Activated CD8-positive, alpha-beta memory T cell treated with anti-CD3 and anti-CD28 coated beads, Interleukin-2, amount 50 U/mL, for 24 hours (primary cell): ENCODE measurements around the gene TRMT61A.

ENCODE experiments used
- DNase-seq: peaks from one replicate; pipeline ENCODE4 v3.0.0-alpha.2; 2020; ENCODE audit errors: extremely low read depth

TRMT61A gene

DNA sequence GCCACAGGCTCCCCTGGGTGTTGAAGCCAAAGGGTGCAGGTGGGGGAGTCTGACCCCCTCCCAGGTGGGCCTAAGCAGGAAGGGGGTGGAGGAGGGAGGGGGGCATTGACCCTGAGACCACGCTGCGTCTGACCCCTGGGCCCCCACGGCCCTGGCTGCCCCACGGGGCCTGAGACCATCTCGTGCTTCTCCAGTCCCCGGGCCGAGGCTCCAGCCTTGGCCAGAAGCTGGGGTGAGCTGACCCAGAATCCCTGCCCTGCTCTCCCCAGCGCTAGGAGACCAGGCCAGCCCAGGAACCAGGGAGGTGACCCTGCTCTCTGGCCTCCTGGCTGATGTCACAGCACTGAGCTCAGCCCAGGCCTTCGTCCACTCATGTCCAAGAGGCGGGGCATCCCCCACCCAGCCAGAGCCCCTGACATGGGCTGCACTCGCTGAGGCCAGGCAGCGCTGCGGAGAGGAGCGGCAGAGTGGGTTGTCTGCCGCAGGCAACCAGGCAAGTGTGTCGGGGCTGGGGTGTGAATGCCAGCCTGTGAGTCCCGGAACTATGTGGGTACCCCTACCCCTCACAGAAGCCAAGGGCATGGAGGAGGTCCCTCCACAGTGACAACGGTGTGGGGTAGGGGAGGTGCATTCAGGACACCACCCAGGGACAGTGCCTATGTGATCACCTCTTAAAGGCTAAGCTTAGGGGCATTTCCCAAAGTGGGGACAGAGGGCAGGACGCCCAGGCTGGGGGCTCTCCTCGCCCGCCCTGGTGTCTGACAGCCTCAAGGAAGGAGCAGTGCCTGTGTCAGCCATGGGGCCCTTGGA, 6.3 kb downstream of the TRMT61A start:
- DNase-seq, result no peak

DNA sequence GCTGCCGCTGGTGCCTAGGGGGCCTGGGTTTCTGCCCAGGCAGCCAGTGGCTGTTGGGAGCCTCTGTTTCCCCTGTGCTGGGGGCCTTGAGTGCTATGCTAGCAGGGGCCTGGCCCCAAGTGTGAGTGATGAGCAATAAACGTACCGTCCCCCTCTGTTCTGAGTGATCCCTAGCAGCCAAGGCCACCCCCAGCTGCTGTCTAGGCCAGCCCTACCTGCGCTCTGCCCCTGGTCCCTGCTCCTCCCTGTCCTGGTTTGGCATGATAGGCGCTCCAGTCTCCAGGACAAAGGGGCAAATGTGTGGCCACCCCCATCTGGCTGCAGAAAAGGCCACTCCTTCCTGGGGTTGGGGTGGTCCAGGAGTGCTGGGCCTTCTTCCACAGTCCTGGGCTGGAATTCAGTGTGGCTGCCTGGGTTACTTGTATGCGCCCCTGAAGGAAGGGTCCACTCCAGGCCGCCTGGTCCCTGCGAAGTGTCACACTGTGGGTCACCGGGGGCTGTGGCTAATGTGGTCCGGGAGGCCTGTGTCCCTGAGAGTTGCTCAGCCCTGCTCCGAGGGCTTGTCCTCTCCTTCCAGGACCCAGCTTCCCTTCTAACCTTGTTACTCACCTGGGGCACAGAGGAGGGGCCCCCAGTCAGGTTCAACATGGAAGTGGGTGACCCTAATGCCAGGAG, 7.0 kb downstream of the TRMT61A start:
- DNase-seq, result no peak

DNA sequence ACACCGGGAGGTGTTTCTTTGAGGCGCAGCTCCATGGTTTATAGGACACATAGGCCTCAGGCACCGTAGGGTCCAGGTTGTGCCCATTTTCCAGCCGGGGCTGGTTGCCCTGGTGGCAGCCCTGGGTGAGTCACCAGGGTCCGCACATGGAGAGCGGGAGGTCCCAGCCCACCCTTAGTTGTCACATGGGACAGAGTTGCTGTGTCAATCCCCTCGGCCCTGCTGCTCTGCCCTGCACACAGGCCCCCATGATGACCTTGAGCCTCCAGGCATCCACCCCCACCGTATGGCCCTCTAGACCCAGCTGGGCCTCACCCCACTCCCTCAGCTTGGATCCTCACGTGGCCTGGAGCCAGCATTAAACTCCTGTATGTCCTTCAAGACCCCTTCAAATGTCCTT, 7.7 kb downstream of the TRMT61A start:
- DNase-seq, result no peak

DNA sequence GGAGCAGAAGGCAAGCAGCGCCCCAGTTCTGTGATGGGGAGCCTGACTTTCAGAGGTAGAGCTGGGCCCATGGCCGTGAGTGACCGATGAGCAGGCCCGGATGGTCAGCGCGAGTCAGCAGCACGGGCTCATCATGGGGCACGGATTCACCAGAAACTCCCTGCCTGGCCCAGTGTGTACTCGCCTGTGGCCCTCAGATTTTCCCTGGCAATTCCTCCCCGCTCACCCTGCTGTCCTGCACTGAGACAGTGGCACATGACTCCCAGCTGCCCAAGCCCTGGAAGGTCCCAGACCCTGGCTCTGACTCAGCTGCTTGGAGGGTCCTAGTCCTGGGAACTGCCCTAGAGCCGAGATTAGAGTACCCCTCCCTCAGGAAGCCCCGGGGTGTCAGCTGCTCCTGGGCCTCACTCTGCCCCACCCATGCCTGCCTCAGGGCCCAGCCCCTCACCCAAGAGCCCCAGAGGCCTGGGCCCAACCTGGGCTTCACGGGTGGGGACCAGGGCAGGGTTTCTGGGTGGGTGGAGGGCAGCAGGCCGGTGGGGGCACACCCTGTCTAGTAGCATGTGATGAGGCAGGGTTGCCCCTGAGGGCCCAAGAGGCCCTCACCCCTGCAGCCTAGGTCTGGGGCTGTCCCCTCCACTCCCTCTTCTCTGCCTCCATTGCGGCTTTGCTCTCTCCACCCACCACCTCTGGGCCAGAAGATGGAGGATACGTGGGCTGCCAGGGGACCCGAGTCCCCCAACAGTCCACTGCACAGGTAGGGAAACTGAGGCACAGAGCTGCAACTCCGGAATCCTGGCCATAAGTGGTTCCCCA, 8.4 kb downstream of the TRMT61A start:
- DNase-seq, result no peak

DNA sequence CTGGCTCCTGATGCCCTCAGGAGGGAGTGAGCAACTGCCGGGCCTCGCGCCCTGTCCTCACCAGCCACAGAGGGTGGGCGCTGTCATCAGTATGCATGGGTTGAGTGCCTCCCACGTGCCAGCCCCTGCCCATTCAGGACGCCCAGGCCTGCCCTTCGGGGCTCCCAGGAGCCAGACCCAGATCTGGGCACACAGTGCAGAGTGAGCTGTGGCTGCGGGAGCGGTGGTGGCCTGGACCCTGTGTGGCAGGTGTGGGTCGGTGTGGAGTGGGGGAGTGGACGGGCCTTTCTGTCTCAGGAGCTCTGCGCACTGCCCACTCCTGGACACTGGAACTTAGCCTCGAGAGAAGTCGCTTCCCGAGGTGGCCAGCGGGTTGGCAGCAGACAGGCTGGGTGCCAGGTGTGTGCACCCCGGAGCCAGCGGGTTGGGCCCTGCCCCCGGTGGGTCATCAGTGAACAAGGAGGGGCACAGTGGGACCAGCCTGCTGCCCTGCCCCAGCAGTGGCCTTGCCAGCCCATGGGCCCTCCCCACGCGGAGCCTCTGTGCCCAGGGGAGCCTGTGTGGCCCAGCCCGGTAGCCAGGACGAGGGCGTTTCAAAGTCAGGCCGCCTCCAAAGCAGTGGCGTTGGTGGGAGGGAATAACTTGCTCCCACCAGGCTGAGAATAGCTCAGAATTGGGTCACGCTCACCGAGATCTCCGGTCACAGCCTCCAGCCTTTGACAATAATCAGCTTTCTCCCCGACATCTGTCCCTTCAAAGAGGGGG, 9.5 kb downstream of the TRMT61A start:
- no peak for DNase-seq

DNA sequence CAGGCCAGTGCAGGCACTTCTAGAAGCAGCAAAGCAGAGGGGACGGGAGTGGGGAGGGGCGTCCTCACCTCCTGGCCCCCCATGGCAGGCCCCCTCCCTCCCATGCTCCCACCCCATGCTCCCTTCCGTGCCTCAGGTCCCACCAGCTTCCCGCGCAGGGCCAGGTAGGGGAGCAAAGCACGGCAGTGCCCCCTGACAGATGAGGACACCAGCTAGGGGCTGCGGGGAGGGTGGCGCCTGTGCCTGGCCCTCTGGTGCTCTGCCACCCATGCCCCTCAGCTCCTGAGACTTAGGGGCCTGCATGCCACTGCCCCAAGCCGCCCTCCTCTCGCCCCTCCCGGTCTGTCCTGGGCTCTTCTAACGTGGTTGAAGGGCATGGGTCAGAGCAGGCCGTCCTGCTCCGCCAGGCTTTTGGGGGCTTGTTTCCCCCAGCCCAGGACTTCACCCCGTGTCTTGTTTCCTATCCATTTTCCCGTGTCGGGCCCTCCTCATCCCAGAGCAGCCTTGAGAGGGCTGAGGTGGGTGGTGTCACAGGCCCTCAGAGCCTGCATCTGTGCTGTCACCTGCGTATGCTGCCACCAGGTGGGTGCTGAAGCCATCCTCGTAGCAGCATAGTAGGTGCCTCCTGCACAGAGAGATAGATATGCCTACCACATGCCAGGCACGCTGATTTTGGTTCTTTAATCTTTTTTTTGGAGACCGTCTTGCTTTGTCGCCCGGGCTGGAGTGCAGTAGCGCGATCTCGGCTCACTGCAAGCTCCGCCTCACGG, 10.2 kb downstream of the TRMT61A start:
- DNase-seq, result no peak

DNA sequence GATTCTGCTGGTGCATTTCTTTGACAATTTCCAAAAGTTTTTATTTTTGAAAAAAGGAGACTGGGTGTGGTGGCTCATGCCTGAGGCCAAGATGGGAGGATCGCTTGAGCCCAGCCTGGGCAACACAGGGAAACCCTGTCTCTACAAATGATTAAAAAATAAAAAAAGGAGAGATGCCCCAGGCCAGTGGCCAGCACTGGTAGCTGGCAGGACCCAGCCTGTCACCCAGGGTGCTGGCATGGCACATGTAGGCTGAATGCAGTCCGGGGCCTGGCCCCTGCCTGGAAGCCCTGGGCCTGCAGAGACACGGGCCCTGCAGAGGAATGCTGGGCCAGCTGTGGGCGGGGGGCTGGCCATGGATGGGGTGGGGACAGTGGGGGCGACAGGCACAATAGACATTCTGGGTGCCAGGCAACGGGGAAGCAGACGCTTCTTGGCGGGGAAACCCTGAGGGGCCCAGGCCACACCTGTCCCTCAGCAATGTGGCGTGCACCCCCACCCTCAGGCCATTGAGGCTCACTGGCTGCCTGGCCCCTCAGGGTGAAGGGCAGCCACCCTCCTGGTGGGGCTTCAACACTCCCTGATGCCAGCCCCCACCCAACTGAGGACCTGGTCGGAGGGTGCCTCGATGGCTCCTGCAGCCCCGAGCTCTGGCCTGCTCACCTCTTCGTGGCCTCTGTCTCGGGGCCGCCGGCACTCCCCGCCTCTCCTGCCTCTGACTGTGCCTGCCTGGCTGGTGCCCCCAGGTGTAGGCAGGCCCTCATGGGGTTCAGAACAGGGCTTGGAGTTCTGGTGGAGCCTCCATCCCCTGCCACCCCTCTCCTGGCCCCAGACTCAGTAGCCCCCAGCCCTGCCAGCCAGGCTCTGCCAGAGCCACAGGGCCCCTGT, 12.1 kb downstream of the TRMT61A start:
- DNase-seq, result no peak

DNA sequence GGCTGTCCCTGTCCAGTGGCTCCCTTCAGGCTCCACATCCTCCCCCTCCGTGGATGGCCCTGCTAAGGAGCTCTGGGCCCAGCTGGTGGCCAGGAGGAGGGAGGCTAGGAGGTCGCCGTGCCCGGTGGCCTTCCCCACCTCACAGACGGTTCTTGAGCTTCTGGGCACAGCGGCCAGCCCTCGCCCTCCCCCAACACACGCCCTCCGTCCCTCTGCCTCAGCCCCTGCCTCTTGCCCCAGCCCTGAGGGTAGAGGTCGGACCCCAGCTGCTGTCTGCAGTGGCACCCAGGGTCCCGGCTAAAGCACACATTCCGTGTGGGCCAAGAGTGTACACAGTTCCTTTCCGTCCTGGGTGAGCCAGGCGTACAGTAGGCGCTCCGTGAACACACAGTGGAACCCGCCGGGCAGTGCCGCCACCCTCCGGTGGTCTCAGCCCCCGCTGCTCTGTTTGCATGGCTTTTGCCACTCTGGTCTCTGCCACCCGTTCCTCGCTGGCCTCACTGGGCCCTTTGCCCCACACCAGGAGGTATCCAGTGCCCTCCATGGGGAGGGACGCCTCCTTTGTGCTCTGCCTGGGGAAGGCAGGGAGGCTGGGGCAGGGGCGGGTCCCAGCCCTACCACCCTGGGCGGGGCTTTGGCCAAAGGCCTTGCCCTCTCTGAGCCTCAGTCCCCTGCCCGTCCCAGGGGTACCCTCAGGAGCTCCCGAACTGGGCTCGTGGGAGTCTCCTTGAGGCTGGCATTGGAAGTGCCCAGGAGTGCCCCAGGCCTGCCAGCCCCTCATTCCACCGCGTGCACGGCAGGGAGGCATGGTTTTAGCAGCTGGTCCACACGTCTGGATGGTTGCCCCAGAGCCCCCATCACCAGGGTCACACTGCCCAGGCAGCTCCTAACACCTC, 13.0 kb downstream of the TRMT61A start:
- no peak for DNase-seq

DNA sequence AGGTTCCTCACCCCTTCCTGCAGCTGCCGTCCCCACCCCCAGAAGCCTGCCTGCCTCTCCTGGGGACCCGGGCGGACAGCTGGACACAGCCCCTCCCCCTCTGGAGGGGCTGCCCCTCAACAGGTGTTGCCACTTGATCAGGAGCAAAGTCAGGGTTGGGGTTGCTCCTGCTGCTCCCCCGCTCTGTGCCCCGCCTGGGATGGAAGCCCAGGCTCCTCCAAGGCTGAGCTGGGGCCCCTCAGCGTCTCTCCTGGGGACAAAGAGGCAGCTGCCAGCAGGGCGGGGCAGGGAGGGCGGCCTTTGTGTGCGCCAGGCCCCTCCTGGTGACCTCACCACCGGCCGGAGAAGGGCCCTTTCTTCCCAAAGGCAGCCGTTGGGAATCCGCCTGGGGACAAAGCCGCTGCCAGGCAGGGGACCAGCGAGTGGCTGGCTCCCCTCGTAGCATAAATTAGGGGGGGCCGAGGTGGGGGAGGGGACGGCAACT, 13.7 kb downstream of the TRMT61A start:
- DNase-seq, result no peak

DNA sequence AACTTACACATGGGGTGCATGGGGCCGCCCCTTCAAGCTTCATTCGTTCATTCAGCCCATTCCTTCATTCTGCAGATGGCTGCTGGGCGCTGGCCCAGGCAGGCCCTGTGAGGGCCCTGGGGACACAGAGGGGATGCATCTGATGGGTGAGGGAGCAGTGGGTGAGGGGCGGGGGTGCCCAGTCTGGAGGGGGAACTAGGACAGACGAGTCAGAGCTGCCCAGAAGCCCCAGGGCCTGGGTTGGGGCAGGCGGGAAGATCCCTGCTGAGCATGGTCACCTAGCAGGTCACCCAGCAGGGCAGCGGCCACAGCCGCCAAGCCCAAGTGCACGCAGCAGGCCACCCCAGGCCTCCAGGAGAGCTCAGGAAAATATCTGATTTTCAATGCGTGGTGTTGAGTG, 14.1 kb downstream of the TRMT61A start:
- DNase-seq, result no peak

DNA sequence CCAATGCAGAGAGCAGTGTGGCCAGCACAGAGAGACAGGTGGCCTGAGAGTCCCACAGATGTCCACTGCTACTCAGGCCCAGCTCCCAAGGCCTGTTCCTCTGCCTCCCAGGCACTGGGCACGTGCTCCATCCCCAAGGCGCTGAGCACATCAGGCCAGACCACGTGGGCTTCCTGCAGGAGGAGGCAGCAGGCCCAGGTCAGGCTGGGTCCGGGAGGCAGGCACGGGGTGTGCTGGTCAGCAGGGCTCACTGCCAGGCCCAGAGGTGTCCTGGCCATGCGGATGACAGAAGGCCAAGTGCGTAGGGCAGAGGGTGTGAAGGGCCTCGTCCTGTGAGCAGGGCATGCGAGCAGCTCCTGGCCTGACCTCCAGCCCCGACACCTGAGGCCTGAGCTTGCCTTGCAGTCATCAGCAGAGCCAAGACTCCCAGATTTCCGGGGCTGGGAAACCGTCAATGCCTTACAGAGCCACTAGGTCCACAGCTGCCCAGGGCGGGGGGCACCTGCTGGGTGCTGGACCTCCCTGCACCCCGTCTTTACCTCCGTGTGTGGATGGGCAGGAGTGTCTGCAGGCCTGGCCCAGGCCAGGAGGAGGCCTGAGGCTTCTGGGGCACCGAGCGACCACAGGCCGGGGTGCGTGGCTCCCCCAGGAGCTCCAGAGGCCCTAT, 14.9 kb downstream of the TRMT61A start:
- no peak for DNase-seq

DNA sequence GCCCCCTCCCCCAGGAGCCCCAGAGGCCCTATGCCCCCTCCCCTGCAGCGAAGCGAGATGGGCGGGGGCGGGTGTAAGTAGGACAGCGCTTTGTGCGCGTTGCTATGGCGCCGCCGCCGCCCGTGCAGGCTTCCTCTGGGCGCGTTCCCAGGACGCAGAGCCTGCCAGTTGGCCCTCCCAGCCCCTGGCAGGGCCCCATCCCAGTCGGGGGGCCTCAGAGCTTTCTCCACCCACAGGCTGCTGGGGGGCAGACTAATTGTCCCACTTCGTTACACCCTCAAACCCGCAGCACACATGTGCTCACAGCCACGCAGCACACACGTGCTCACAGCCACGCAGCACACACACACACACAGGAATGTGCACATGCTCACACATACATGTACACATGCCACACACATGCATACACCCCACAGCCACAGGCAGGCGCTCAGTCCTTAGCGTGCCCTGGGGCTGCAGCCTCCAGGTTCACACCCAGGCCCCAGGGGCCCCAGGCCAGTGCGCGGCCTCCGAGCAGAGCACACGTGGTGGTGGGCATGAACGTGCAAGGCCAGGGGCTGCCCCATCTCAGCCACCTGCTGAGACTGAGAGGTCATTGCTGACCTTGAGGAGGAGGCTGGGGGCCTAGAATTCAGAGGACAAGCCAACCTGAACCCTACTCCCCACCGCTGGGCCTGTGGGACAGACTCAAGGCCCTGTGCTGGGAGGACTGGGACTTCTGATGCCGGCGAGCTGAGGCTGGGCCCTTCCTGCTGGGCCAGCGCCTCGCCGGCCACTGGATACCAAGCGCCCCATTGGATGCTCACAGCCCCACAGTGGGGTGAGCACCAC, 15.6 kb downstream of the TRMT61A start:
- no peak for DNase-seq

DNA sequence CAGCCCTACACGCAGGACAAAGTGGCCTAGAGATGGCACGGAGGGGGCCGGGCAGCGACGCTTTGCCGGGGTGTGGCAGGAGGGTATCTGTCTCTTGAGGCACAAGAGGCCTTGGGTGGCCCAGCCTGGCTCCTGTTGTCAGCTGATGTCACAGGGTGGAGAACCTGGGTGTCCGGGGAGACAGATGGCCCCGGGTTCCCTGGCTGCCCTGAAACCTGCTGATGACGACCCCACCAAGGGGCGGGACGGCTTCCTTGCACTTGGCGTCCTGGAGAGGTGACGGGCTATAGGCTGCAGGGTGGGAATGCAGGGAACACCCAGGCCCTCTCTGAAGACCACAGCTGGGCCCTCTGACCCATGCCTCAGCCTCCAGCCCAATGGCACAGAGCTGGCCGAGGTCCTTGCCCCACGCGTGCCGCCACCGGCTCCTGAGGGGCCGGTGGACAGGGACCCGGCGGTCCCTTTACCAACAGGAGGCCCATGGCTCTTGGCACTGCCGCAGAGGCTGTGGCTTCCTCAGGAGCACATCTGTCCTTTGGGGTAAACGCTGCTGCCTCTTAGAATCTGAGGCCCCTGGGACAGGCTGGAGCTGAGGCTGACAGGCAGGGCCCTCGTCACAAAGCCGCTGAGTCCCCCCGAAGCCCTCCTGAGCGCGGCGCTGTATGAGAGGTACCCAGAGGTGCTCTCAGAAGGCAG, 16.4 kb downstream of the TRMT61A start:
- DNase-seq, result no peak

DNA sequence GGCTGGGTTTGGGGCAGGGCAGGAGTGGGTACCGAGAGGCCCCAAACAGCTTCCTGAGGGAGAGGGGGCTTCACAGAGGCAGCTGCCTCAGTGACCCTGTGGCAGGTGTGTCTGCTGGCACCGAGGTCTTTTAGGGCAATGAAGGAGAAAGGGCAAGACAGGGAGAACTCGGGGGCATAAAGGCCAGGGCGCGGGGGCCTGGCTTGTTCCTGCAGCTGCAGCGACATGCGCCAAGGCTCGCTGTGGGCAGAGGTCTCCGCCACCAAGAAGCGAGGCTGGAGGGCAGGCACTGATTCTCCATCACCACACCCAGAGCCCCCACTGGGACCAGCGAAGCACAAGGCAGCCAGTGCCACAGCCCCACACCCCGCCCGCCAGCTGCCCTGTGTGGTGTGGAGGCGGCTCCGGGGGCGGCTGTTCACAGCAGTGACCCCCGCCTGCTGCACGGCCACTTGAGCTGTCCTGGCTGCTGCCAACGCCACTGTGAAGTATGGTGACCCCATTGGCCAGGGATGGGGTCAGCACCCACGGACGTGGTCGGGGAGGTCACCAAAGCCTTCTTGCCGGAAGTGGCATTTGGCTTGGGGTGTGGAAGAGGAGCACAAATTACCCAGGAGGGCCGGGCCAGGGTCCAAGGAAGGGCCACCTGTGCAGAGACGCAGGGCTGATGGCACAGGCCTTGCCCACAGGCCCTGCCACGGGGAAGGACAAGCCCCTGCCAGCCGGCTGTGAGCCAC, 17.1 kb downstream of the TRMT61A start:
- no peak for DNase-seq

DNA sequence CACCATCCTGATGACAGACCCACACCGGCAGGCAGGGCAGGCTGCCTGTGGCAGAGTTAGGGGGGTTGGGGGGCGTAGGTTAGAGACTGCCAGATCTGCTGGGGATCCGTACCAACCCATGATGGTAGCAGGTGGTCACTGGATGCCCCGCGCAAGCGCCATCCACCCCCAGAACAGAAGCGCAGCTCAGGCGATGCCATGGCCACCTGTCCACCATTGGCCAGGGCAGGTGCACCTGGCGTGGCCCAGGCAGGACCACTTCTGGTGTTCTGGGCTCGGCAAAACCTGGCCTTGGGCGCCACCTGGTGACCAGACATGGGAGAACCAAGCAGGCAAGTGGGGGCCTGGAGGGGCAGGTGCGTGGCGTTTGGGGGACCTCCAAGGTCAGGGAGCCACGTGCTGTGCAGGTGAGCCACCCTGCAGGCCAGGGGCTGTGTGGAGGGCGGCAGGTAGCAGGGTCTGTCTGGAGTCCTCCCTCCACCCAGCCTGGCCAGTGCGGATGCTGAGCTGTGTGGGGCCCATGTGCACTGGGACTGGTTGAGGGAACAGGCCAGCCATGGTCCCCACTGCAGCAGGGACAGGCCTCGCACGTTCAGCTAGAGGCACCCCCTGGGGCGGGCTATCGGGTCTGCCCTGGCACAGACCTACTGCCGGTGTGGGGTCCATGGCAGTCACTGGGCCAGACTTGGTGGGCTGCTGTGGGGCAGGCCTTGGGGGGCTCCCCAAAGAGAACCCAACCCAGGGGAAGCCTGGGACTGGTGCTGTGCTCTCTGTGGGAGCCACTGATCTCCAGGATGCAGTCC, 17.9 kb downstream of the TRMT61A start:
- no peak for DNase-seq
